Fibroblast of lung (primary cell): ENCODE results near the gene RAB44.

ENCODE experiments used
- EZH2 ChIP-seq: IDR thresholded peaks from 2 replicates; pipeline ENCODE4 v1.5.1; 2012; ENCODE audit warnings: low read length, control low read depth, mild to moderate bottlenecking; ENCODE audit errors: missing control alignments
- TF ChIP-seq, protein P1 (sequence below), 2 donors: IDR thresholded peaks in 1 of 2; conservative IDR thresholded peaks in 1 of 2; 1 replicate in 1 of 2; 2 replicates in 1 of 2; pipeline ENCODE4 v1.5.1; 2011 to 2012; ENCODE audit warnings: low read length in 2 of 2, control low read depth in 1 of 2, inconsistent platforms in 1 of 2, low read depth in 1 of 2, mild to moderate bottlenecking in 1 of 2

DNA sequence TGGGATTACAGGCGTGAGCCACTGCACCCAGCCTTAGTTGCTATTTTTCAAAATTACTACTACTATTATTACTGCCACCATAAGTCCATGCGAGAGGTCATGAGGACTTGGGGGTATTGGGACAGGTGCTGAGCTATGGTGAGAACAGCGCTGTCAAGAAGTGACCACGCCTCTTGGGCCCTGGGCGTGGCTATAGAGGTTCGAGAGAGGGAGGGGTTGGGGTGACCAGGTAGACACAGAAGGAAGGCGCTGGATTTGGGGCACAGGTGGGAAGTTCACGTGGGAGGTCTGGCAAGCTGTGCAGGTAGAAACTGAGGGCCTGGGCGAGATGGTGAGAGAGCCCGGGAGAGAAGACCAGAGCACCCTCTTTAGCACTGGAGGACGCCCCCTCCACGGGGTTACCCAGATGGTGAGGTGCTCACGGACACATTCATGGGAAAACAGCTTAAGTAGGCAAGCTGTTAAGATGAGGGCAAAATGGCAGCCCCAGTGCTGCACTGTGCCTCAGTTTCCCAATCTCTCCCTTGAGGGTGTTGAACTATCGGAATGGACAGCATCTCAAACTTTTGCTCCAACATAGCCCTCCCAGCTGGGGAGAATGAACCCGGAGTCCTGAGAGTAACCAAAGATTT lies 61.0 kb downstream of the RAB44 start:
- TF ChIP-seq, protein P1, sequence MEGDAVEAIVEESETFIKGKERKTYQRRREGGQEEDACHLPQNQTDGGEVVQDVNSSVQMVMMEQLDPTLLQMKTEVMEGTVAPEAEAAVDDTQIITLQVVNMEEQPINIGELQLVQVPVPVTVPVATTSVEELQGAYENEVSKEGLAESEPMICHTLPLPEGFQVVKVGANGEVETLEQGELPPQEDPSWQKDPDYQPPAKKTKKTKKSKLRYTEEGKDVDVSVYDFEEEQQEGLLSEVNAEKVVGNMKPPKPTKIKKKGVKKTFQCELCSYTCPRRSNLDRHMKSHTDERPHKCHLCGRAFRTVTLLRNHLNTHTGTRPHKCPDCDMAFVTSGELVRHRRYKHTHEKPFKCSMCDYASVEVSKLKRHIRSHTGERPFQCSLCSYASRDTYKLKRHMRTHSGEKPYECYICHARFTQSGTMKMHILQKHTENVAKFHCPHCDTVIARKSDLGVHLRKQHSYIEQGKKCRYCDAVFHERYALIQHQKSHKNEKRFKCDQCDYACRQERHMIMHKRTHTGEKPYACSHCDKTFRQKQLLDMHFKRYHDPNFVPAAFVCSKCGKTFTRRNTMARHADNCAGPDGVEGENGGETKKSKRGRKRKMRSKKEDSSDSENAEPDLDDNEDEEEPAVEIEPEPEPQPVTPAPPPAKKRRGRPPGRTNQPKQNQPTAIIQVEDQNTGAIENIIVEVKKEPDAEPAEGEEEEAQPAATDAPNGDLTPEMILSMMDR (conservative IDR thresholded peaks at IDR 0.05 in 1 of 2, IDR thresholded peaks at IDR 0.05 in 1 of 2; ENCODE audit: low read depth in 1 of 2, low read length in 2 of 2) = no peak
- TF ChIP-seq EZH2 = no peak
